Left cardiac atrium (tissue), 4 donors: ENCODE results near the gene MON2. TPM values are rescaled to one million over a fixed set of nuclear protein-coding genes. Genes with fewer than 3 reads are reported as not detected.
A peak's percentile ranks its signal among the peaks of the same experiment; 100 is the strongest.

Experiments used
- ATAC-seq, 2 donors: fragments of 200-7000 bp; cut with Tn5 transposase; one replicate each; pipeline ENCODE4 v1.9.1; 2020; ENCODE audit warnings: mild to moderate bottlenecking in 2 of 2, moderate library complexity in 2 of 2
- DNase-seq: peaks from one replicate; pipeline ENCODE4 v3.0.0-alpha.2; 2020
- intact Hi-C, 2 donors: fragments of 100-400 bp; cut with DNase I; formaldehyde crosslinking; loops; one replicate each; pipeline versions ENCODE4 v1.14.1 to v1.15.1; 2022 to 2023
- microRNA-seq, 2 donors: library from miRNA; unstranded; fragments of <30 nt; microRNA quantifications; one replicate each; pipeline ENCODE4 v1.2.0, GENCODE V29; 2020
- total RNA-seq, 2 donors: library from RNA; stranded (reverse); fragmentation: NEBNext Ultra II Directional; extraction: Animal tissue kit (Norgen Biotek cat#: 25700); gene quantifications; one replicate each; pipeline ENCODE4 v1.2.1, GENCODE V29; 2021
- donor health status: DM: no; HTN: yes; CAD: no.
- donor health status: DM: no; HTN: yes; CAD: no; lungs with severe emphysema.
- donor health status: DM: yes; HTN: yes; CAD: no.
- donor health status: Dilated cardiomyopathy.

MON2 gene
- total RNA-seq, 2 donors from 2014 or later: 21.3 to 27.0 TPM

- intact Hi-C loops: no loop called here
- ATAC-seq (peak; percentile 90 to 92), DNase-seq (peak; percentile 69)
These were observed 165.1 kb downstream of the MON2 start for GRCh38 chr12:62631471-62632410.

- intact Hi-C loops: no loop called here
These were observed 165.8 kb downstream of the MON2 start for GRCh38 chr12:62632411-62632918.

GRCh38 chr12:62635649-62636048 is 169.0 kb downstream of the MON2 start:
- DNase-seq: no peak
- no peak for ATAC-seq
- intact Hi-C loops: no loop called here

More at GRCh38 chr12:62632411-62632918, 165.8 kb downstream of the MON2 start:
- DNase-seq (peak; percentile 64), ATAC-seq (peak; percentile 54 to 73)

- DNase-seq (no peak), ATAC-seq (no peak)
- intact Hi-C loops: no loop called here
These were observed 171.1 kb downstream of the MON2 start for GRCh38 chr12:62637679-62638078.

GRCh38 chr12:62640910-62641448 is 174.4 kb downstream of the MON2 start:
- ATAC-seq (no peak), DNase-seq (no peak)
- intact Hi-C loops: no loop called here

GRCh38 chr12:62642486-62642885 is 175.9 kb downstream of the MON2 start:
- intact Hi-C loops: no loop called here
- DNase-seq (no peak), ATAC-seq (no peak)

- ATAC-seq: no peak
These were observed 176.9 kb downstream of the MON2 start for GRCh38 chr12:62643486-62643885.

GRCh38 chr12:62646566-62646965 is 179.9 kb downstream of the MON2 start:
- ATAC-seq: no peak
- DNase-seq: no peak
- intact Hi-C loops: no loop called here

More at GRCh38 chr12:62643486-62643885, 176.9 kb downstream of the MON2 start:
- intact Hi-C loops: no loop called here
- DNase-seq: no peak

GRCh38 chr12:62647586-62647985 is 181.0 kb downstream of the MON2 start:
- ATAC-seq (peak; percentile 94 to 99), DNase-seq (peak; percentile 68)
- intact Hi-C loops: no loop called here

- intact Hi-C loops: no loop called here
- ATAC-seq (no peak), DNase-seq (no peak)
These were observed 182.9 kb downstream of the MON2 start for GRCh38 chr12:62649412-62650138.

Small RNAs within 50 kb of the gene (microRNA-seq; reads per million reads assigned to microRNA genes)
- 14,449 to 14,836 reads per million in 2 donors for gene MIRLET7I

Other genes with a start within 250 kb of the MON2 start
- gene USP15, start 206.4 kb upstream of the MON2 start, total RNA-seq: 10 to 100 TPM; 50.7 to 58.1 TPM